ENCODE measurements around the gene SRPK2.

DNA sequence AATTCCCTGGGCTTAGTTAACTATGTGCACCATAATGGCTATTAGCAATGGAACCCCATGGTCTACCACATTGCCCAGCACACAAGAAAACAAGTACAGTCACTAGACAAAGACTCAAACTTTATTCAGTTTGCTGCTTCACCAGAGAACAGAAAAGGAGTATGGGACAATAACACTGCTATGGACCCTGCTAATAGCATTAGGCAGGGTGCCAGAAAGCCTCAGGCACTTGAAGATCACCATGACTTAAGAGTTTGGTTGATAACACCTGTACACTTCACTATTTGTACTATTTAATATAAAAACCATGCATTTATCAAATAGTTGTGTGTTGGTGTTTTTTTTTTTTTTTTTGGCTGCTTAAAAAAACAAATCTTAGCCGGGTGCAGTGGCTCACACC, 215.1 kb downstream of the SRPK2 start:
- TF ChIP-seq BHLHE40 (IDR thresholded peaks at IDR 0.05; ENCODE audit: borderline replicate concordance) (no peak), FOXM1 (IDR thresholded peaks at IDR 0.05; ENCODE audit: borderline replicate concordance) (no peak), HDGF (IDR thresholded peaks at IDR 0.05; ENCODE audit: borderline replicate concordance) (no peak), SP1 (IDR thresholded peaks at IDR 0.05) (no peak), FOXA1 (IDR thresholded peaks at IDR 0.05) (no peak), FOXK2 (IDR thresholded peaks at IDR 0.05) (no peak), ARNT (IDR thresholded peaks at IDR 0.05) (no peak)

Measured in HEK293T (cell line).